HL-60 (cell line): Measurements from ENCODE around the gene OR1E2.

ENCODE experiments used
- CTCF ChIP-seq: IDR thresholded peaks from one replicate; pipeline ENCODE4 v1.5.1; 2011; ENCODE audit warnings: low read length, control low read depth, inconsistent platforms; ENCODE audit not compliant: insufficient read depth
- GABPA ChIP-seq: IDR thresholded peaks from 2 replicates; pipeline ENCODE4 v1.6.1; 2012; ENCODE audit warnings: low read depth
- POLR2AphosphoS5 ChIP-seq: IDR thresholded peaks from 2 replicates; pipeline ENCODE4 v1.6.1; 2012; ENCODE audit warnings: low read depth
- SPI1 ChIP-seq: IDR thresholded peaks from 2 replicates; pipeline ENCODE4 v1.6.1; 2012; ENCODE audit warnings: low read depth, mild to moderate bottlenecking, borderline replicate concordance
- TF ChIP-seq, protein P1 (sequence below): IDR thresholded peaks from 2 replicates; pipeline ENCODE4 v1.6.1; 2012; ENCODE audit warnings: low read depth; ENCODE audit not compliant: insufficient replicate concordance

DNA sequence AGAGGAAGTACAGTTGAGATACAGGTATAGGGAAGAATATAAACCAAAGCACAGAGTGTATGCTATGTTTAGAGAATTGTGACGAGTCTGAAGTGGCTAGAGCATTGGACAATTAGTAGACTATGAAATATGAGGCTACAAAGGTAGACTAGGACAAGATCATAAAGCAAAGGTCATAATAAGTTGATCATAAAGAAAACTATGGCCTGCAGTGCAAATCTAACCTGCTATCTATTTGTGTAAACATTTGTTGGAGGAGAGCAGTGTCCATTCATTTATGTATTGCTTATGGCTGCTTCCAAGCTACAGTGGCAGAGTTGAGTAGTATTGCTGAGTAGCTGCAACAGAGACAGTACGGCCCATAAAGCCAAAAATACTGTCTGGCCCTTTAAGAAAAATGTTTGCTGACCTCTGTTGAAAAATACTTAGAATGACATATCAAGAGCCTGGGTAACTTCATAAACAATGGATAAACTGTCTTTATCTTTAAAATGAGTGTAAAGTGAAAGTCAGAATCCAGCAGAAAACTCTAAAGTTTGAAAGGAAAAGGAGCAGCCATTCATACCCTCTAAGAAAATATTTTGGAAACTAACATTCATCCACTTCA lies 14.5 kb upstream of the OR1E2 start:
- TF ChIP-seq CTCF (no peak), POLR2AphosphoS5 (no peak), GABPA (no peak), SPI1 (no peak)
- TF ChIP-seq, protein P1, sequence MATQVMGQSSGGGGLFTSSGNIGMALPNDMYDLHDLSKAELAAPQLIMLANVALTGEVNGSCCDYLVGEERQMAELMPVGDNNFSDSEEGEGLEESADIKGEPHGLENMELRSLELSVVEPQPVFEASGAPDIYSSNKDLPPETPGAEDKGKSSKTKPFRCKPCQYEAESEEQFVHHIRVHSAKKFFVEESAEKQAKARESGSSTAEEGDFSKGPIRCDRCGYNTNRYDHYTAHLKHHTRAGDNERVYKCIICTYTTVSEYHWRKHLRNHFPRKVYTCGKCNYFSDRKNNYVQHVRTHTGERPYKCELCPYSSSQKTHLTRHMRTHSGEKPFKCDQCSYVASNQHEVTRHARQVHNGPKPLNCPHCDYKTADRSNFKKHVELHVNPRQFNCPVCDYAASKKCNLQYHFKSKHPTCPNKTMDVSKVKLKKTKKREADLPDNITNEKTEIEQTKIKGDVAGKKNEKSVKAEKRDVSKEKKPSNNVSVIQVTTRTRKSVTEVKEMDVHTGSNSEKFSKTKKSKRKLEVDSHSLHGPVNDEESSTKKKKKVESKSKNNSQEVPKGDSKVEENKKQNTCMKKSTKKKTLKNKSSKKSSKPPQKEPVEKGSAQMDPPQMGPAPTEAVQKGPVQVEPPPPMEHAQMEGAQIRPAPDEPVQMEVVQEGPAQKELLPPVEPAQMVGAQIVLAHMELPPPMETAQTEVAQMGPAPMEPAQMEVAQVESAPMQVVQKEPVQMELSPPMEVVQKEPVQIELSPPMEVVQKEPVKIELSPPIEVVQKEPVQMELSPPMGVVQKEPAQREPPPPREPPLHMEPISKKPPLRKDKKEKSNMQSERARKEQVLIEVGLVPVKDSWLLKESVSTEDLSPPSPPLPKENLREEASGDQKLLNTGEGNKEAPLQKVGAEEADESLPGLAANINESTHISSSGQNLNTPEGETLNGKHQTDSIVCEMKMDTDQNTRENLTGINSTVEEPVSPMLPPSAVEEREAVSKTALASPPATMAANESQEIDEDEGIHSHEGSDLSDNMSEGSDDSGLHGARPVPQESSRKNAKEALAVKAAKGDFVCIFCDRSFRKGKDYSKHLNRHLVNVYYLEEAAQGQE: no peak
